Right lobe of liver (tissue), 6 donors: Measurements from ENCODE around the gene GOLIM4. TPM values are rescaled to one million over a fixed set of nuclear protein-coding genes. Genes with fewer than 3 reads are reported as not detected.

Source experiments
- ATAC-seq, 4 donors: fragments of 200-7000 bp; cut with Tn5 transposase; one replicate each; pipeline ENCODE4 v1.9.1; 2020; ENCODE audit warnings: mild to moderate bottlenecking in 4 of 4, moderate library complexity in 4 of 4
- DNase-seq, 3 donors: peaks; one replicate each; pipeline ENCODE4 v3.0.0-alpha.2; 2020
- H3K27ac ChIP-seq, 3 donors: fragments of 200-600 bp; one replicate each; pipeline ENCODE4 v1.8.0; 2022
- H3K27me3 ChIP-seq, 2 donors: fragments of 200-600 bp; one replicate each; pipeline ENCODE4 v1.8.0; 2022
- H3K36me3 ChIP-seq, 4 donors: fragments of 200-600 bp; sonication (generic) in 1 of 4; one replicate each; pipeline versions ENCODE4 v1.5.1 to v1.8.0; 2017 to 2022; ENCODE audit warnings: control low read depth in 1 of 4
- H3K4me1 ChIP-seq, 4 donors: fragments of 200-600 bp; sonication (generic) in 1 of 4; one replicate each; pipeline versions ENCODE4 v1.5.1 to v1.8.0; 2017 to 2022; ENCODE audit warnings: control low read depth in 1 of 4
- H3K4me3 ChIP-seq, 3 donors: fragments of 200-600 bp; one replicate each; pipeline ENCODE4 v1.8.0; 2022
- H3K9me3 ChIP-seq, 4 donors: fragments of 200-600 bp; sonication (generic) in 1 of 4; one replicate each; pipeline versions ENCODE4 v1.5.1 to v1.8.0; 2017 to 2022; ENCODE audit warnings: control low read depth in 1 of 4
- CTCF ChIP-seq, 4 donors: fragments of 200-600 bp in 3 of 4; fragments of 450-650 bp in 1 of 4; IDR thresholded peaks; one replicate each; pipeline versions ENCODE4 v1.5.1 to v1.8.0; 2016 to 2022; ENCODE audit warnings: antibody characterized with exemption in 4 of 4, mild to moderate bottlenecking in 2 of 4
- POLR2A ChIP-seq: fragments of 450-650 bp; IDR thresholded peaks from one replicate; pipeline ENCODE4 v1.6.1; 2017; ENCODE audit warnings: antibody characterized with exemption, mild to moderate bottlenecking
- WGBS: methylation state at CpG from one replicate; pipeline ENCODE4 v1.1.6; 2018; ENCODE audit warnings: low coverage, low lambda C conversion rate; ENCODE audit not compliant: insufficient coverage; ENCODE audit errors: missing lambda C conversion rate; 5-methylcytosine and 5-hydroxymethylcytosine counted together
- intact Hi-C, 2 donors: fragments of 100-400 bp; cut with DNase I; formaldehyde crosslinking; loops; one replicate each; pipeline versions ENCODE4 v1.11.2 to v1.14.1; 2022
- total RNA-seq, 6 experiments: library from RNA; depleted of rRNA in 2 of 6; stranded (reverse); fragments of >200 nt in 2 of 6; fragmentation: NEBNext Ultra II Directional in 3 of 6; extraction: Animal tissue kit (Norgen Biotek cat#: 25700) in 3 of 6; gene quantifications; one replicate each; pipeline versions ENCODE4 v1.1.0 to v1.2.4, GENCODE V29; 2016 to 2023
- donor health status: DM: no; HTN: yes; CAD: no.
- donor health status: DM: no; HTN: no; CAD: no.
- donor health status: DM: no; HTN: no; CAD: no.
- donor health status: DM: no; HTN: yes; CAD: no.
- donor health status: DM: no; HTN: yes; CAD: no.

GOLIM4 gene
- total RNA-seq, 6 experiments from 2014 or later = 33.3 to 44.9 (median 36.6) TPM

DNA sequence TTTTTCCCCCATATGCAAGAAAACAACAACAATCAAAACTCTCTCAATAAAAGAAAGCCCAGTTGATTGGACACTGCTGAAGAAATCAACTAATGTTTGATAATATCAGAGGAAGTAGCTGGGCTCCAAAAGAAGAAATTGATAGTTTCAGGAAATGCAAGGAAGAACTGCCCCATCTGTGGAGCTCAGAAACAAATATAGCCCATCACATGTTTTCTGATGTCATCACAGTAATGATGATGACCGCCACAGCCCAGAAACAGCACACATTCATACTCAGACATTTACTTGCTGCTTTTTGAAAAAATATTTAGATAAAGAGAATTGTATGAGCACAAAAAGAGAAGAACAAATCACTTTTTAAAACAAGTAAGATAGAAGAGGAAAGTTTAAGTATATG lies 67.6 kb downstream of the GOLIM4 start:
- WGBS = 75% methylated on average over 1 of the region's 1 CpG
- H3K36me3 ChIP-seq = peaks cover 0 to 96% (median 50%) of the 10 kb centered on the region in 4 donors
- no peak for TF ChIP-seq CTCF (IDR thresholded peaks at IDR 0.05)
- no peak for TF ChIP-seq POLR2A
- DNase-seq (no peak), ATAC-seq (no peak)
- H3K27ac ChIP-seq = no peak overlapping the region
- no peaks in the 10 kb centered on the region for H3K9me3 ChIP-seq
- no peaks in the 10 kb centered on the region for H3K4me1 ChIP-seq
- no peaks in the 10 kb centered on the region for H3K27me3 ChIP-seq
- no peak overlapping the region for H3K4me3 ChIP-seq
- intact Hi-C loops = no loop called here

GRCh38 chr3:168026764-168027163 lies 69.0 kb downstream of the GOLIM4 start:
- H3K4me3 ChIP-seq = no peak overlapping the region
- H3K27ac ChIP-seq = no peak overlapping the region
- peaks cover 0 to 96% (median 43%) of the 10 kb centered on the region in 4 donors for H3K36me3 ChIP-seq
- no peak for ATAC-seq
- H3K4me1 ChIP-seq = no peaks in the 10 kb centered on the region
- no peaks in the 10 kb centered on the region for H3K27me3 ChIP-seq
- H3K9me3 ChIP-seq = no peaks in the 10 kb centered on the region
- no peak for TF ChIP-seq CTCF (IDR thresholded peaks at IDR 0.05)
- TF ChIP-seq POLR2A = no peak
- no peak for DNase-seq
- intact Hi-C loops = no loop called here
- WGBS = 90% methylated on average over 3 of the region's 3 CpGs

GRCh38 chr3:168025076-168025475 lies 70.6 kb downstream of the GOLIM4 start:
- Histone ChIP-seq H3K27ac (no peak overlapping the region), H3K4me3 (no peak overlapping the region), H3K36me3 (peaks cover 0 to 91% (median 42%) of the 10 kb centered on the region in 4 donors), H3K9me3 (no peaks in the 10 kb centered on the region), H3K27me3 (no peaks in the 10 kb centered on the region), H3K4me1 (no peaks in the 10 kb centered on the region)
- ATAC-seq (no peak), DNase-seq (no peak)
- no peak for TF ChIP-seq POLR2A
- no peak for TF ChIP-seq CTCF (IDR thresholded peaks at IDR 0.05)
- intact Hi-C loops = no loop called here

GRCh38 chr3:168024537-168024941 lies 71.2 kb downstream of the GOLIM4 start:
- H3K4me1 ChIP-seq = no peaks in the 10 kb centered on the region
- DNase-seq (no peak), ATAC-seq (peak in 1 of 4 donors; percentile 27)
- no peaks in the 10 kb centered on the region for H3K27me3 ChIP-seq
- TF ChIP-seq CTCF (IDR thresholded peaks at IDR 0.05) = no peak
- TF ChIP-seq POLR2A = no peak
- intact Hi-C loops = no loop called here
- H3K27ac ChIP-seq = no peak overlapping the region
- H3K36me3 ChIP-seq = peaks cover 0 to 86% (median 38%) of the 10 kb centered on the region in 4 donors
- no peaks in the 10 kb centered on the region for H3K9me3 ChIP-seq
- H3K4me3 ChIP-seq = no peak overlapping the region
- 49% methylated on average over 5 of the region's 5 CpGs for WGBS
